HepG2 (cell line): Measurements from ENCODE around the gene KIZ. TPM values are rescaled to one million over a fixed set of nuclear protein-coding genes. Genes with fewer than 3 reads are reported as not detected.
A peak's percentile ranks its signal among the peaks of the same experiment; 100 is the strongest.

Experiments
- EED ChIP-seq: sonication (generic); formaldehyde crosslinking; IDR thresholded peaks from 2 replicates; pipeline ENCODE4 v1.5.0; 2020; ENCODE audit warnings: mild to moderate bottlenecking, missing genetic modification reagents
- HNRNPK ChIP-seq: fragments of 200-400 bp; formaldehyde crosslinking; IDR thresholded peaks from 2 replicates; pipeline ENCODE4 v1.6.1; 2018; ENCODE audit warnings: low read length, low read depth, moderate library complexity, mild to moderate bottlenecking; ENCODE audit not compliant: poor library complexity, severe bottlenecking
- HOXA9 ChIP-seq: sonication (generic); formaldehyde crosslinking; IDR thresholded peaks from 2 replicates; pipeline ENCODE4 v1.8.1; 2022; ENCODE audit warnings: missing genetic modification reagents, mild to moderate bottlenecking, moderate library complexity, borderline replicate concordance
- PPARG ChIP-seq: conservative IDR thresholded peaks from 2 replicates; pipeline ENCODE4 v1.6.1; 2016; ENCODE audit warnings: missing biosample characterization, missing genetic modification reagents
- PTBP1 ChIP-seq: fragments of 200-400 bp; formaldehyde crosslinking; IDR thresholded peaks from 2 replicates; pipeline ENCODE4 v1.6.1; 2018; ENCODE audit warnings: low read length, low read depth; ENCODE audit not compliant: poor library complexity, severe bottlenecking
- RORA ChIP-seq: sonication (generic); formaldehyde crosslinking; IDR thresholded peaks from 2 replicates; pipeline ENCODE4 v1.5.0; 2020; ENCODE audit warnings: mild to moderate bottlenecking, missing genetic modification reagents, moderate library complexity
- SMC3 ChIP-seq: IDR thresholded peaks from 2 replicates; pipeline ENCODE4 v1.6.1; 2011; ENCODE audit warnings: low read length, improper control_type of control experiment
- ZNF709 ChIP-seq: sonication (generic); formaldehyde crosslinking; IDR thresholded peaks from 2 replicates; pipeline ENCODE4 v1.5.0; 2020; ENCODE audit warnings: mild to moderate bottlenecking, missing genetic modification reagents
- ZNF768 ChIP-seq: sonication (generic); formaldehyde crosslinking; IDR thresholded peaks from 2 replicates; pipeline ENCODE4 v1.4.0; 2020; ENCODE audit warnings: missing genetic modification reagents
- ZNF776 ChIP-seq: sonication (generic); formaldehyde crosslinking; IDR thresholded peaks from 2 replicates; pipeline ENCODE4 v1.4.0; 2020; ENCODE audit warnings: mild to moderate bottlenecking, missing genetic modification reagents
- ZNF792 ChIP-seq: IDR thresholded peaks from 2 replicates; pipeline ENCODE4 v1.6.1; 2016
- polyA plus RNA-seq, 8 experiments: library from polyadenylated mRNA; depleted of rRNA in 3 of 8; stranded (reverse) in 7 of 8; unstranded in 1 of 8; fragments of >200 nt; fragmentation: Illumina TruSeq in 4 of 8; extraction: Trizol in 4 of 8; gene quantifications; 2 replicates each; pipeline versions ENCODE4 v1.2.1 to v1.2.3, GENCODE V29; 2011 to 2016; ENCODE audit warnings: low read depth in 4 of 8, missing spikeins in 1 of 8, mixed read lengths in 1 of 8; ENCODE audit not compliant: insufficient read depth in 1 of 8
- total RNA-seq, 5 experiments: library from RNA; depleted of rRNA; stranded (reverse); fragments of >200 nt; fragmentation: Illumina TruSeq; extraction: Trizol; gene quantifications; 2 replicates each; pipeline ENCODE4 v1.2.3, GENCODE V29; 2016; ENCODE audit warnings: low read depth in 1 of 5
- TF ChIP-seq, protein P1 (sequence below): sonication (generic); formaldehyde crosslinking; conservative IDR thresholded peaks from 2 replicates; pipeline ENCODE4 v1.4.0; 2020; ENCODE audit warnings: mild to moderate bottlenecking, missing genetic modification reagents, moderate library complexity
- TF ChIP-seq, protein P2 (sequence below): sonication (generic); formaldehyde crosslinking; IDR thresholded peaks from 2 replicates; pipeline ENCODE4 v1.5.0; 2020; ENCODE audit warnings: missing genetic modification reagents, mild to moderate bottlenecking, borderline replicate concordance
- TF ChIP-seq, protein P3 (sequence below): sonication (generic); formaldehyde crosslinking; IDR thresholded peaks from 2 replicates; pipeline ENCODE4 v1.9.0; 2022; ENCODE audit warnings: low read depth, missing genetic modification reagents
- TF ChIP-seq, protein P4 (sequence below): sonication (generic); formaldehyde crosslinking; IDR thresholded peaks from 2 replicates; pipeline ENCODE4 v1.5.0; 2020; ENCODE audit warnings: mild to moderate bottlenecking, missing genetic modification reagents
- TF ChIP-seq, protein P5 (sequence below): sonication (generic); formaldehyde crosslinking; IDR thresholded peaks from 2 replicates; pipeline ENCODE4 v1.8.1; 2023; ENCODE audit warnings: missing genetic modification reagents, mild to moderate bottlenecking, borderline replicate concordance

Gene KIZ
- total and polyA plus RNA-seq, 2 of the 13 experiments (the other 11 are each of a cell fraction or from before 2014, with no cell fraction given) = 46.3 to 114 TPM

DNA sequence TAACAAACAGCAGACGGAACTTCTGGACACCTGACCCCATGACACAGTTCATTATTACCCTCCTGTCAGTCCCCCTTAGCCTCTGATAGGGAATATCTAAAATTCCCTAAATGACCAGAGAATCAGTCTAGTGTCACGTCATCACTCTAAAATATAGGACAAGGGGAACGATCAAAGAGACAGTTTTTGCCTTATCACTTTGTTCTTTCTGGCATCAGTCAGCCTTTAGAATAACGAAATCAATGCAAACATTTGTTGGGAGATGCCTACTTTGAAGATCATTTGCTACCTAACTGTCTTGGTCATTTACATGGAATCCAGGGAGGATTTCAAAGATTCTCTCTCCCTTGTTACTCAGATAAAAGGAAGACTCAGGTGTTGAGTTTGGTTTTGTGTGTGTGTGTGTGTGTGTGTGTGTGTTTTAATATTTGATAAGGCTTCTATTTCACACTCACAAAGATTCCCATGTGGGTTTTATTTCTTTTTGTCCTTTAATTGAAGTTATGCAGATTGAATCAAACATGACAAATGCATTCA lies 48.0 kb upstream of the KIZ start (continued):
- no peak for TF ChIP-seq SMC3
- peak; percentile 98 for TF ChIP-seq PPARG (CRISPR knock-in tag)
- TF ChIP-seq, protein P1, sequence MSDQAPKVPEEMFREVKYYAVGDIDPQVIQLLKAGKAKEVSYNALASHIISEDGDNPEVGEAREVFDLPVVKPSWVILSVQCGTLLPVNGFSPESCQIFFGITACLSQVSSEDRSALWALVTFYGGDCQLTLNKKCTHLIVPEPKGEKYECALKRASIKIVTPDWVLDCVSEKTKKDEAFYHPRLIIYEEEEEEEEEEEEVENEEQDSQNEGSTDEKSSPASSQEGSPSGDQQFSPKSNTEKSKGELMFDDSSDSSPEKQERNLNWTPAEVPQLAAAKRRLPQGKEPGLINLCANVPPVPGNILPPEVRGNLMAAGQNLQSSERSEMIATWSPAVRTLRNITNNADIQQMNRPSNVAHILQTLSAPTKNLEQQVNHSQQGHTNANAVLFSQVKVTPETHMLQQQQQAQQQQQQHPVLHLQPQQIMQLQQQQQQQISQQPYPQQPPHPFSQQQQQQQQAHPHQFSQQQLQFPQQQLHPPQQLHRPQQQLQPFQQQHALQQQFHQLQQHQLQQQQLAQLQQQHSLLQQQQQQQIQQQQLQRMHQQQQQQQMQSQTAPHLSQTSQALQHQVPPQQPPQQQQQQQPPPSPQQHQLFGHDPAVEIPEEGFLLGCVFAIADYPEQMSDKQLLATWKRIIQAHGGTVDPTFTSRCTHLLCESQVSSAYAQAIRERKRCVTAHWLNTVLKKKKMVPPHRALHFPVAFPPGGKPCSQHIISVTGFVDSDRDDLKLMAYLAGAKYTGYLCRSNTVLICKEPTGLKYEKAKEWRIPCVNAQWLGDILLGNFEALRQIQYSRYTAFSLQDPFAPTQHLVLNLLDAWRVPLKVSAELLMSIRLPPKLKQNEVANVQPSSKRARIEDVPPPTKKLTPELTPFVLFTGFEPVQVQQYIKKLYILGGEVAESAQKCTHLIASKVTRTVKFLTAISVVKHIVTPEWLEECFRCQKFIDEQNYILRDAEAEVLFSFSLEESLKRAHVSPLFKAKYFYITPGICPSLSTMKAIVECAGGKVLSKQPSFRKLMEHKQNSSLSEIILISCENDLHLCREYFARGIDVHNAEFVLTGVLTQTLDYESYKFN (CRISPR knock-in tag) = peak; percentile 90
- TF ChIP-seq, protein P2, sequence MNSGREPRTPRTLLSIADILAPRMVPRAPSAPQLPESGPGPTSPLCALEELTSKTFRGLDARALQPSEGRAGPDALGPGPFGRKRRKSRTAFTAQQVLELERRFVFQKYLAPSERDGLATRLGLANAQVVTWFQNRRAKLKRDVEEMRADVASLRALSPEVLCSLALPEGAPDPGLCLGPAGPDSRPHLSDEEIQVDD (CRISPR knock-in tag) = no peak
- no peak for TF ChIP-seq ZNF768 (CRISPR knock-in tag)
- no peak for TF ChIP-seq EED
- TF ChIP-seq, protein P3, sequence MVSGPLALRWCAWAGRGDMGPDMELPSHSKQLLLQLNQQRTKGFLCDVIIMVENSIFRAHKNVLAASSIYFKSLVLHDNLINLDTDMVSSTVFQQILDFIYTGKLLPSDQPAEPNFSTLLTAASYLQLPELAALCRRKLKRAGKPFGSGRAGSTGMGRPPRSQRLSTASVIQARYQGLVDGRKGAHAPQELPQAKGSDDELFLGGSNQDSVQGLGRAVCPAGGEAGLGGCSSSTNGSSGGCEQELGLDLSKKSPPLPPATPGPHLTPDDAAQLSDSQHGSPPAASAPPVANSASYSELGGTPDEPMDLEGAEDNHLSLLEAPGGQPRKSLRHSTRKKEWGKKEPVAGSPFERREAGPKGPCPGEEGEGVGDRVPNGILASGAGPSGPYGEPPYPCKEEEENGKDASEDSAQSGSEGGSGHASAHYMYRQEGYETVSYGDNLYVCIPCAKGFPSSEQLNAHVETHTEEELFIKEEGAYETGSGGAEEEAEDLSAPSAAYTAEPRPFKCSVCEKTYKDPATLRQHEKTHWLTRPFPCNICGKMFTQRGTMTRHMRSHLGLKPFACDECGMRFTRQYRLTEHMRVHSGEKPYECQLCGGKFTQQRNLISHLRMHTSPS (CRISPR knock-in tag) = no peak
- TF ChIP-seq RORA = no peak
- TF ChIP-seq, protein P4, sequence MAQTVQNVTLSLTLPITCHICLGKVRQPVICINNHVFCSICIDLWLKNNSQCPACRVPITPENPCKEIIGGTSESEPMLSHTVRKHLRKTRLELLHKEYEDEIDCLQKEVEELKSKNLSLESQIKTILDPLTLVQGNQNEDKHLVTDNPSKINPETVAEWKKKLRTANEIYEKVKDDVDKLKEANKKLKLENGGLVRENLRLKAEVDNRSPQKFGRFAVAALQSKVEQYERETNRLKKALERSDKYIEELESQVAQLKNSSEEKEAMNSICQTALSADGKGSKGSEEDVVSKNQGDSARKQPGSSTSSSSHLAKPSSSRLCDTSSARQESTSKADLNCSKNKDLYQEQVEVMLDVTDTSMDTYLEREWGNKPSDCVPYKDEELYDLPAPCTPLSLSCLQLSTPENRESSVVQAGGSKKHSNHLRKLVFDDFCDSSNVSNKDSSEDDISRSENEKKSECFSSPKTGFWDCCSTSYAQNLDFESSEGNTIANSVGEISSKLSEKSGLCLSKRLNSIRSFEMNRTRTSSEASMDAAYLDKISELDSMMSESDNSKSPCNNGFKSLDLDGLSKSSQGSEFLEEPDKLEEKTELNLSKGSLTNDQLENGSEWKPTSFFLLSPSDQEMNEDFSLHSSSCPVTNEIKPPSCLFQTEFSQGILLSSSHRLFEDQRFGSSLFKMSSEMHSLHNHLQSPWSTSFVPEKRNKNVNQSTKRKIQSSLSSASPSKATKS (CRISPR knock-in tag) = no peak
- no peak for TF ChIP-seq ZNF709 (CRISPR knock-in tag)
- TF ChIP-seq HNRNPK = no peak
- no peak for TF ChIP-seq ZNF776 (CRISPR knock-in tag)
- TF ChIP-seq, protein P5, sequence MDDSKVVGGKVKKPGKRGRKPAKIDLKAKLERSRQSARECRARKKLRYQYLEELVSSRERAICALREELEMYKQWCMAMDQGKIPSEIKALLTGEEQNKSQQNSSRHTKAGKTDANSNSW (CRISPR knock-in tag) = no peak
- TF ChIP-seq ZNF792 = no peak
- no peak for TF ChIP-seq HOXA9 (CRISPR knock-in tag)
- TF ChIP-seq PTBP1 = no peak
